ENCODE results near the gene KIF13A.
"Not testable (repeated sequence)": the region's sequence is repeated elsewhere in the genome, so short reads cannot be mapped to it uniquely, and the experiment has no call there.

DNA sequence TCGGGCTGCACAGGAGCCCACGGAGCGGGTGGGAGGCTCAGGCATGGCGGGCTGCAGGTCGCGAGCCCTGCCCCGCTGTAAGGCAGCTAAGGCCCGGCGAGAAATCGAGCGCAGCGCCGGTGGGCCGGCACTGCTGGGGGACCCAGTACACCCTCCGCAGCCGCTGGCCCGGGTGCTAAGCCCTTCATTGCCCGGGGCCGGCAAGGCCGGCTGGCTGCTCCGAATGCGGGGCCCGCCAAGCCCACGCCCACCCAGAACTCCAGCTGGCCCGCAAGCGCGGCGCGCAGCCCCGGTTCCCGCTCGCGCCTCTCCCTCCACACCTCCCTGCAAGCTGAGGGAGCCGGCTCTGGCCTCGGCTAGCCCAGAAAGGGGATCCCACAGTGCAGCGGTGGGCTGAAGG lies 11.2 kb downstream of the KIF13A start:
- not testable (repeated sequence) for TF ChIP-seq POLR2AphosphoS5 (IDR thresholded peaks at IDR 0.05; ENCODE audit: insufficient read depth in 1 of 2, low read depth in 1 of 2); POLR2A (IDR thresholded peaks at IDR 0.05)
- TF ChIP-seq, protein P1, sequence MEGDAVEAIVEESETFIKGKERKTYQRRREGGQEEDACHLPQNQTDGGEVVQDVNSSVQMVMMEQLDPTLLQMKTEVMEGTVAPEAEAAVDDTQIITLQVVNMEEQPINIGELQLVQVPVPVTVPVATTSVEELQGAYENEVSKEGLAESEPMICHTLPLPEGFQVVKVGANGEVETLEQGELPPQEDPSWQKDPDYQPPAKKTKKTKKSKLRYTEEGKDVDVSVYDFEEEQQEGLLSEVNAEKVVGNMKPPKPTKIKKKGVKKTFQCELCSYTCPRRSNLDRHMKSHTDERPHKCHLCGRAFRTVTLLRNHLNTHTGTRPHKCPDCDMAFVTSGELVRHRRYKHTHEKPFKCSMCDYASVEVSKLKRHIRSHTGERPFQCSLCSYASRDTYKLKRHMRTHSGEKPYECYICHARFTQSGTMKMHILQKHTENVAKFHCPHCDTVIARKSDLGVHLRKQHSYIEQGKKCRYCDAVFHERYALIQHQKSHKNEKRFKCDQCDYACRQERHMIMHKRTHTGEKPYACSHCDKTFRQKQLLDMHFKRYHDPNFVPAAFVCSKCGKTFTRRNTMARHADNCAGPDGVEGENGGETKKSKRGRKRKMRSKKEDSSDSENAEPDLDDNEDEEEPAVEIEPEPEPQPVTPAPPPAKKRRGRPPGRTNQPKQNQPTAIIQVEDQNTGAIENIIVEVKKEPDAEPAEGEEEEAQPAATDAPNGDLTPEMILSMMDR (IDR thresholded peaks at IDR 0.05), result not testable (repeated sequence)

Data from vagina (tissue), 2 donors.